Adrenal gland (tissue), 12 donors: ENCODE results near the gene BPI. TPM values are rescaled to one million over a fixed set of nuclear protein-coding genes. Genes with fewer than 3 reads are reported as not detected.

ENCODE experiments used
- DNase-seq, 7 donors: peaks; one replicate each; pipeline ENCODE4 v3.0.0-alpha.2; 2019 to 2020
- H3K27ac ChIP-seq, 5 donors: fragments of 200-600 bp; sonication (generic) in 4 of 5; 1 replicate in 3 of 5; 2 replicates in 2 of 5; pipeline versions ENCODE4 v1.5.1 to v1.8.0; 2016 to 2020; ENCODE audit warnings: mild to moderate bottlenecking in 1 of 5
- H3K27me3 ChIP-seq: fragments of 200-600 bp; 2 replicates; pipeline ENCODE4 v1.8.0; 2021
- H3K36me3 ChIP-seq, 2 donors: fragments of 200-600 bp; replicated peaks in 1 of 2; 1 replicate in 1 of 2; 2 replicates in 1 of 2; pipeline versions ENCODE4 v1.5.1 to v1.8.0; 2018 to 2022
- H3K4me1 ChIP-seq, 2 donors: fragments of 200-600 bp; replicated peaks in 1 of 2; 1 replicate in 1 of 2; 2 replicates in 1 of 2; pipeline versions ENCODE4 v1.5.1 to v1.8.0; 2018 to 2021
- H3K4me3 ChIP-seq, 4 donors: fragments of 200-600 bp; sonication (generic) in 3 of 4; one replicate each; pipeline ENCODE4 v1.5.1; 2016 to 2018
- H3K9me3 ChIP-seq, 3 donors: fragments of 200-600 bp; sonication (generic) in 1 of 3; replicated peaks in 1 of 3; 1 replicate in 2 of 3; 2 replicates in 1 of 3; pipeline versions ENCODE4 v1.5.1 to v1.8.0; 2016 to 2021
- POLR2A ChIP-seq, 2 donors: fragments of 450-650 bp; IDR thresholded peaks; one replicate each; pipeline ENCODE4 v1.6.1; 2017; ENCODE audit warnings: antibody characterized with exemption in 2 of 2, mild to moderate bottlenecking in 2 of 2, moderate library complexity in 1 of 2
- WGBS, 4 donors: extraction: QIAGEN DNeasy Blood & Tissue Kit in 2 of 4; methylation state at CpG; one replicate each; pipeline versions ENCODE4 v1.1.5 to v1.1.7; 2013 to 2017; 5-methylcytosine and 5-hydroxymethylcytosine counted together
- intact Hi-C, 2 donors: fragments of 100-400 bp; cut with DNase I; formaldehyde crosslinking; loops; one replicate each; pipeline versions ENCODE4 v1.14.1 to v1.15.0; 2022 to 2023
- polyA plus RNA-seq, 3 donors: library from polyadenylated mRNA; stranded (reverse); fragments of 200-250 nt in 2 of 3; fragments of 350-450 nt in 1 of 3; fragmentation: Illumina TruSeq in 1 of 3; extraction: RNeasy Lipid Tissue Mini Kit (QIAGEN cat#74804) in 1 of 3; gene quantifications; one replicate each; pipeline ENCODE4 v1.2.3, GENCODE V29; 2013 to 2014
- total RNA-seq, 9 donors: library from RNA; depleted of rRNA in 4 of 9; stranded (reverse); fragments of >200 nt in 4 of 9; fragments of 120-200 nt in 1 of 9; fragmentation: NEBNext Ultra II Directional in 1 of 9; extraction: Animal tissue kit (Norgen Biotek cat#: 25700) in 1 of 9; gene quantifications; one replicate each; pipeline versions ENCODE4 v1.1.0 to v1.2.4, GENCODE V29; 2013 to 2023
- TF ChIP-seq, protein P1 (sequence below), 6 experiments: fragments of 450-650 bp in 4 of 6; fragments of 200-600 bp in 2 of 6; sonication (generic) in 1 of 6; IDR thresholded peaks; 1 replicate in 5 of 6; 2 replicates in 1 of 6; pipeline versions ENCODE4 v1.5.1 to v1.8.0; 2016 to 2021; ENCODE audit warnings: antibody characterized with exemption in 6 of 6, mild to moderate bottlenecking in 2 of 6, moderate library complexity in 1 of 6
- donor health status: healthy with polysubstance abuse.
- donor health status: Bipolar disorder and iron deficiency.
- donor health status: DM: yes; HTN: yes; CAD: no.
- donor health status: DM: no; HTN: no; CAD: no.
- donor health status: DM: no; HTN: no; CAD: no.
- donor health status: DM: yes; HTN: yes; CAD: no.

Gene BPI
- total and polyA plus RNA-seq, 12 donors: 0.13 to 0.74 (median 0.21) TPM; not detected in 2

DNA sequence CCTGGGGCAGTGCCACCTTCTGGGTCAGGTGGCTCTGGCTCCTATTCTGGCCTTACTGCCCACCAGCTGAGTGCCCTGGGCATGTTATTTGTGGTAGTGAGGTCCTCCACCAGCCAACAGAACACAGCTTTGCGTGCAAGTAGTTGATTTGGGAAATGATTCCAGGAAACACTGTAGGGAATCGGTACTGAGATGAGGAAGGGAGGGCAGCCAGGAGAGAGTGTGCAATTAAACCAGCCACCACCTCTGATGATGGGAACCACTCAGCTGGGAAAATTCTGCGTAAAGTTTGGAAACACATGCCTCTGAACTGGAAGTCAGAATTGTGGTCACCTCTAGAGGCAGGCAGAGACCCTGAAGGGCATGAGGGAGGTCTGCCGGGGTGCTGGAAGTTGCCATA lies 42.8 kb downstream of the BPI start:
- no peaks in the 10 kb centered on the region for H3K27me3 ChIP-seq
- WGBS, 4 donors: 68 to 91% (median 80%) methylated on average over 4 of the region's 4 CpGs
- DNase-seq: no peak
- H3K9me3 ChIP-seq: no peaks in the 10 kb centered on the region
- intact Hi-C loops: no loop called here
- no peaks in the 10 kb centered on the region for H3K4me1 ChIP-seq
- no peaks in the 10 kb centered on the region for H3K36me3 ChIP-seq
- H3K4me3 ChIP-seq: no peak overlapping the region
- H3K27ac ChIP-seq: no peak overlapping the region
- no peak for TF ChIP-seq POLR2A (IDR thresholded peaks at IDR 0.05)
- TF ChIP-seq, protein P1, sequence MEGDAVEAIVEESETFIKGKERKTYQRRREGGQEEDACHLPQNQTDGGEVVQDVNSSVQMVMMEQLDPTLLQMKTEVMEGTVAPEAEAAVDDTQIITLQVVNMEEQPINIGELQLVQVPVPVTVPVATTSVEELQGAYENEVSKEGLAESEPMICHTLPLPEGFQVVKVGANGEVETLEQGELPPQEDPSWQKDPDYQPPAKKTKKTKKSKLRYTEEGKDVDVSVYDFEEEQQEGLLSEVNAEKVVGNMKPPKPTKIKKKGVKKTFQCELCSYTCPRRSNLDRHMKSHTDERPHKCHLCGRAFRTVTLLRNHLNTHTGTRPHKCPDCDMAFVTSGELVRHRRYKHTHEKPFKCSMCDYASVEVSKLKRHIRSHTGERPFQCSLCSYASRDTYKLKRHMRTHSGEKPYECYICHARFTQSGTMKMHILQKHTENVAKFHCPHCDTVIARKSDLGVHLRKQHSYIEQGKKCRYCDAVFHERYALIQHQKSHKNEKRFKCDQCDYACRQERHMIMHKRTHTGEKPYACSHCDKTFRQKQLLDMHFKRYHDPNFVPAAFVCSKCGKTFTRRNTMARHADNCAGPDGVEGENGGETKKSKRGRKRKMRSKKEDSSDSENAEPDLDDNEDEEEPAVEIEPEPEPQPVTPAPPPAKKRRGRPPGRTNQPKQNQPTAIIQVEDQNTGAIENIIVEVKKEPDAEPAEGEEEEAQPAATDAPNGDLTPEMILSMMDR (IDR thresholded peaks at IDR 0.05): no peak

DNA sequence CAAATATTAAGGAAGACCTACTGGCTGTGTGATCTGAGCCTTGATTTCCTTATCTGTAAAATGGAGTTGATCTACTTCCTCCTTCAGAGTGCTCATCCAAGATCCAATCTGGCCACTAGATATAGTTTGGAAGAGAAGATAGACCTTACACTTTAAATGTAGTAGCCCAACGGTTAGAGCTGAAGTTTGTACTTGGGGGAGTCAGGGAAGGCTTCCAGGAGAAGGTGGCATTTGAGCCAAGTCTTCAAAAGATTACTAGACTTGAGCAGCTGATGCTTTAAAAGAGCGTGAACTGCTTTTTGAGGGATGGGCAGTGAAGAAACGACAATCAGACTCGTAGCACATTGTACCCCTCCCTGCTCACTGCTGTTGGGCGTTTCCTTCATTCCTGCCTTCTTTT lies 45.9 kb downstream of the BPI start:
- H3K27me3 ChIP-seq: no peaks in the 10 kb centered on the region
- H3K36me3 ChIP-seq: no peaks in the 10 kb centered on the region
- H3K27ac ChIP-seq: no peak overlapping the region
- no peak for DNase-seq
- no peaks in the 10 kb centered on the region for H3K4me1 ChIP-seq
- WGBS, 4 donors: 66 to 85% (median 78%) methylated on average over 5 of the region's 5 CpGs
- no peak overlapping the region for H3K4me3 ChIP-seq
- intact Hi-C loops: no loop called here
- H3K9me3 ChIP-seq: no peaks in the 10 kb centered on the region
- no peak for TF ChIP-seq POLR2A (IDR thresholded peaks at IDR 0.05)
- TF ChIP-seq, protein P1 (IDR thresholded peaks at IDR 0.05): no peak

DNA sequence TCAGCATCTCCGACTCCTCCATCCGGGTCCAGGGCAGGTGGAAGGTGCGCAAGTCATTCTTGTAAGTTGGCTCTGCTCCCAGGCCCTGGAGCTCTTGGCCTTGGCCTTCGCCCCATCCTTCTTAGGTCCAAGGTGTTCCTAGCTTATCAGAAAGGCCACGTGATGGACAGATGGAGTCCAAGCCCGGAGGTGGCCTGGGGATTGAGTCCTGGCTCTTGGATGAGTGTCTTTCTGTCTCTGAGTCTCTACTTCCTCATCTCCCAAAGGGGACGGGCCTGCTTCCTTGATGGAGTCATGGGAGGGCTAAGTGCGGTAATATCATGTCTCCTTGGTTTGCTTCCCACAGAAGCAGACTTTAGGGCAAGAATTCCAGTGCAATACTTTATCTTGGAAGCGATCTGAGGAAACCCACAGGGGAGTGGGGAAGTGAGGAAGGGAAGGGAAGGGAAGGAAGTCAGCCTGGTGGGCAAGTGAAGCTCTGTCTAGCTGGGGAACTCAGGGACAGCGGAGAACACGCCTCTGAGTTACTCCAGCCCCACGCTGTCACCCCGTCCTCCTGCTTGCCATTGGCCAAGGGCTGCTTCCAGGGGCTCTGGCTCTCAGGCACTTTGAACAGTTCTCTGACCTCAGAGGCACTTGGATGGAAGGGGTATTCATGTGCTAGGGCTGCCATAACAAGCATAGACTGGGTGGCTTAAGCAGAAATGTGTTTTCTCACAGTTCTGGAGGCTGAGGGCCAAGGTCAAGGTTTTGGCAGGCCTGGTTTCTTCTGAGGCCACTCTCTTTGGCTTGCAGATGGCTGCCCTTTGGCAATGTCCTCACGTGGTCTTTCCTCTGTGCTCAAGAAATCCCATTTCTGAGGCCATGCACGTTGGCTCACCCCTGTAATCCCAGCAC lies 47.2 kb downstream of the BPI start:
- TF ChIP-seq, protein P1 (IDR thresholded peaks at IDR 0.05): no peak
- no peak for TF ChIP-seq POLR2A (IDR thresholded peaks at IDR 0.05)
- no peaks in the 10 kb centered on the region for H3K27me3 ChIP-seq
- H3K27ac ChIP-seq: peak overlapping the region in 1 of 5 donors; percentile 48
- no peaks in the 10 kb centered on the region for H3K9me3 ChIP-seq
- H3K4me3 ChIP-seq: no peak overlapping the region
- H3K36me3 ChIP-seq: no peaks in the 10 kb centered on the region
- 67 to 75% (median 71%) methylated on average over 12 to 15 of the region's 15 CpGs for WGBS, 4 donors
- no peaks in the 10 kb centered on the region for H3K4me1 ChIP-seq
- peak in 5 of 7 donors; percentile 18 to 67 (median 37) for DNase-seq
- intact Hi-C loops: no loop called here

DNA sequence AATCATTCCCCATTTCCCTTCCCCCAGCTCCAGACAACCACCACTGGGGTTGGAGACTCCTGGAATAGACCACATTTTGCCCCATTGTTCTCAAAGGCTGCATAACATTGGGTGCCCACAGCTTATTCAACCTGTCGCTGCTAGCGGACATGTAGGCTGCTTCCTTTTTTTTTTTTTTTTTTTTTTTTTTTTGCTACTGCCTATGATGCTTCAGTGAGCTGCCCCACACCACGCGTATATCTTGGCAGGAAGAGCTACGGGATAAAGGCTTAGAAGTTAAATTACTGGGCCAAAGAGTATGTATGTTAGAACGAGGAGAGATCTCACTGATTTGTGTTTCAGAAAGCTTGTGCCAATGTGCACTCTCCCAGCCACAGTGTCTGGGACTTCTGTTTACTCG lies 49.4 kb downstream of the BPI start:
- 63 to 75% (median 66%) methylated on average over 7 of the region's 7 CpGs for WGBS, 4 donors
- Histone ChIP-seq H3K4me3 (no peak overlapping the region), H3K27me3 (no peaks in the 10 kb centered on the region), H3K27ac (no peak overlapping the region), H3K36me3 (no peaks in the 10 kb centered on the region), H3K4me1 (no peaks in the 10 kb centered on the region), H3K9me3 (no peaks in the 10 kb centered on the region)
- TF ChIP-seq, protein P1 (IDR thresholded peaks at IDR 0.05): no peak
- no peak for TF ChIP-seq POLR2A (IDR thresholded peaks at IDR 0.05)
- intact Hi-C loops: no loop called here
- no peak for DNase-seq
